HG02678 (cell line): ENCODE data around the gene ADAMTS16.

ENCODE experiments used
- ATAC-seq: cut with Tn5 transposase; IDR thresholded peaks from one replicate; pipeline ENCODE4 v1.9.1; 2021; ENCODE audit warnings: mild to moderate bottlenecking, moderate library complexity; ENCODE audit not compliant: unreplicated experiment

ADAMTS16 gene

DNA sequence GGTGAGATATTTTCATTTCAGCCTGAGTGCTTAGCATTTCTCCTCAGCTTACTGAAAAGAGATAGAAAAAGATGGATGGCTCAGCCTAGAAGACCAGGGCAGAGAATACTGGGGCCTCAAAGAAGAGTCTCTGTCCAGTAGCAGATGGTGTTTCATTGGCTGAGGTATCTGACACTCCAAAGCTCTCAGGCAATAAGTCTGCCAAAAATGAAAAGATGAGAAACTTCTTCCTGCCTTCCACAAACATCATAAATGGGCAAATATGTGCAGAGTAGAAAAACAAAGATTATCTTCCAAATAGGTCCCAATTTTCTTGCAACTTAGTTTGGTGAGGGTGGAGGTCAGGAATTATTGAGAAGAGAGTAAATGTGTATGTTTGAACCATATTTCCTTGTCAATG, 195.0 kb downstream of the ADAMTS16 start:
- ATAC-seq = no peak

DNA sequence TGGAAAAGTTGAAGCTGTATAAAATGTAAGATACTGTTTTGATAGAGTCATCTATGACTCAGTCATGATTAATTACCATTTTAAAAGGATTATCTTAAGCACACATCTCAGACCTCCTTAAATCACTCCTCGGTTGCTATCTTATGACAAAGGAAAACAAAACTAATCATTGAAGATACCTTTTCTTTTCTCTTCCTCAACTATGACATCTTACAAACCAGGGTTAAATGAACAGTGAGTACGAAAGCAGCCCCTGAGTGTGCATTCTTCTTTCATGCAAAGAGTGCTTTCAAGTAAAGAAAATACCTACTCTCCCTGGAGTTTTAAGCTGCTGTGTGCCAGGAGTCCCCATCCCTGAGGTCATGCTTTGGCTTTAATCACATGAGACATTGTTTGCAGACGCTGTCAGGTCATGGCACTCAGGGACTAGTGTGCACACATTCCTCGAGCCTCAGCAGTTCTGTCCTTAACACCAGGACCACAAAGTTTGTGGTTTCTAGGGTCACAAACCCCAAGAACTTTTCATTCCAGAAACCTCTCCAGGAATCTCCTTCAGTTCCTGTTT, 195.7 kb downstream of the ADAMTS16 start:
- no peak for ATAC-seq

DNA sequence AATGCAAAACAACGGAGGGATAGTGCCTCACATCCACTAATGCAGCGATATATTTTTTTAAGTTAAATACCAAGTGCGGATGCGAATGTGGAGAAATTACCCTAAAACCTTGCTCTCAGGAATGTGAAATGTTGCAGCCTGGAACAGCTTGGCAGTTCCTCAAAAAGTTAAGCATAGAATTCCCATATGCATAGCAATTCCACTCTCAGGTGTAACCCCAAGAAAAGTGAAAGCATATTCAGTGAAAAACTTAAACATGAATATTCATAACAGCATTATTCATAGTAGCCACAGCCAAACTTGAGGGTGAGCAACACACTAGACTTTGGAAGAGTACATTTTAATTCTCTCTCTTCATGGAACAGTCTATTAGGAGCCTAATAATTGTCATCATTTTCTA, 199.1 kb downstream of the ADAMTS16 start:
- no peak for ATAC-seq

DNA sequence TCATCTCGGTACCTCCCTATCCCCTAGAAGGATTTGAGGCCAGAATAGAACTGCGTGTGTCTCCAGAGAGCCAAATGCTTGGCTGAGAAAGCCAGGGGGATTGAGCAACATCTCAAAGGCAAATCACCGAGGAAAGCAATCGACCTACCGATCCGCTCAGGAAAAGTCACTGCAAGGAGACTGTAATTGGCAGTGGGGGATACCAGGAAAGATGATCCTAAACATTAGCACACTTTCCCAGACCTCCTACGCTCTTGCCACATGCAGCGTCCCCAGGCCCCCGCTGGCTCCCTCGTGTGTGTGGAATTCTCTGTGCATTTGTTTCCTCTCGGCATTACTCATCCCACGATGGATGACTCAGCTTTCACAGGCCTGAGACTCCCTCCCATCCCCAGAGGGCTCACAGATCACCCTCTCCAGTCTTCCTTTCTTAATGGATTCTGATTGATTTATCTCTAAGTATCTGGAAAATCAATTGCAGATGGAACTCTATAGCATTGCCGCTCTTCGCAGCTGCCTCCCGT, 200.1 kb downstream of the ADAMTS16 start:
- no peak for ATAC-seq

DNA sequence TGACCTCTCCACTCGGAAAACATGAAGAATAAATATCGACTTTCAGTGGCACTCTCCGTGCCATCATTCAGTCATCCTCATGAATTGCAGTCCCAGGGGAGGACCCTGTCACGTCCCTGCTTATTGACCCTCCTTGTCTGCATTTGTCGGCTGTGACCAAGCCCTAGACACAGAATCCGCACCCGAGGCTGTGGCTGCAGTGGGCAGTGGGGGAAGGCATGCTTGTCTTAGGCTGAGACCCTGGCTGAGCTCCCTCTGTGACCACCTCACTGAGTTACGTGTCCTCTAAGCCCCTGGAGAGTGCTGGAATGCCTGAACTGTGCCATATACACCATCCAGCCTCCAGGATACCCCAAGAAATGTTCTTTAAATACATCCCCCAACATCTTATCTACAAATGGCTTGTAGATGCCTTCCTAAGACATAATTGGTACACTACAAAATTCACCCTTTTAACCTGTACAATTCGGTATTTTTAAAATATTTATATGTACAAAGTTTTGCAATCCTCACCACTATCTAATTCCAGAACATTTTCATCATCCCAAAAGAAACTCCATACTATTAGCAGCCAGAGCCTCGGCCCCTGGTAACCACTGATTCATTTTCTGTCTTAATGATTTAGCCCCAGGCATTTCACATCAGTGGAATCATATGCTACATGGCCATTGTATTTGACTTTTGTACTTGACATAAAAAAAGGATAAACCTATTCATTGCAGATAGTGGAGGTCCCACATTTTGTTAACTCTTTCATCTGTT, 201.6 kb downstream of the ADAMTS16 start:
- no peak for ATAC-seq

DNA sequence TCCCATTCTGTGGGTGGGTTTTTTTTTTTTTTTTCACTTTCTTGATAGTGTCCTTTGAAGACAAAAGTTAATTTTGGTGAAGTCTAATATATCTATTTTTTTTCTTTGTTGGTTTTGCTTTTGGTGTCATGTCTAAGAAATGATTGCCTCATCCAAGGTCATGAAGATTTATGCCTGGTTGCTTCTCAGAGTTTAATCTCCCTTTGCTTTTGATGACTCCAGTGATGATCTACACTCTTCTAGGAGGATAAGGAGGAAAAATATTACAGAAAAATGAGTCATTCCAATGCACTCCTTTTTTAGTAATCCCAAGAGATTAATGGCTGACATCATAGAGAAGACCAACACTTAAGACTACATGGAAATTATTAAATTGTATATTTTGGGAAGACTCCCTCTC, 202.7 kb downstream of the ADAMTS16 start:
- ATAC-seq = no peak

DNA sequence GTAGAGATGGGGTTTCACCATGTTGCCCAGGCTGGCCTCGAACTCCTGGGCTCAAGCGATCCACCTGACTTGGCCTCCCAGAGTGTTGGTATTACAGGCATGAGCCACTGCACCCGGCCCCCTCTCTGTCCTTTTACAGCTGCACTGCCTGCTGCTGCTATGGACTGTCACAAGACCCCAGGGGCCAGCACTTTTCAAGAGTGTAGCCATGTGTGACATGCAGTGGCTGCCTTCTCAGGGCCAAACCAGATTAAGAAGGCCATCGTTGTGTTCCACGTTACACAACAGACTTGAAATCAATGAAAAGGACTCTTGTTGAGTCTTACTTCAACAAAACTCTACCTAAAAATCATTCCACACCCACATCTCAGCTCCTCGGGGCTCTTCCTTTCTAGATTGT, 203.4 kb downstream of the ADAMTS16 start:
- ATAC-seq = no peak

DNA sequence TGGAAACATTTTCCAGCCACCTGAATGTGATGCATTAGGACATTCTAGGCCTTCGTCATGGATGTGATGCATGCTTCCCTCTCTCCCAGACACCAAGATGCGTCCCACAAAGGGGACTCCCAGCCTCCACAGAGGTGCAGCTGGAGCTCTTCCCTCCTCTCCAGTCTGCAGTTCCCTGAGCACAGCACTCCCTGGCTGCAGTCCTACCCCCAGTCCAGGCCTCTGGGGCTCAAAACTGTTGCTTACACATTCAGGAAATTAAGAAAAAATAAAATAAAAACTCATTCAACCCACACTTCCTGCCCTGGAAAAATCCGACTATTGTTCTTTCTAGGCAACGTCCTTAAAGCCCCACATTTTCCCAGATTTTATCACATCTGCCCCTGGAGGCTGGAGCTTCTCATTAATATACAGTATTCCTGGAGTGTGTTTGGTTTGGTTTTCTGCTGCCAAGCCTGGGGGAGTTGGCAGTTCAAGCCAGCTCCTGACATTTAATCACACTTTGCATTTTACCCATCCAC, 204.0 kb downstream of the ADAMTS16 start:
- no peak for ATAC-seq

DNA sequence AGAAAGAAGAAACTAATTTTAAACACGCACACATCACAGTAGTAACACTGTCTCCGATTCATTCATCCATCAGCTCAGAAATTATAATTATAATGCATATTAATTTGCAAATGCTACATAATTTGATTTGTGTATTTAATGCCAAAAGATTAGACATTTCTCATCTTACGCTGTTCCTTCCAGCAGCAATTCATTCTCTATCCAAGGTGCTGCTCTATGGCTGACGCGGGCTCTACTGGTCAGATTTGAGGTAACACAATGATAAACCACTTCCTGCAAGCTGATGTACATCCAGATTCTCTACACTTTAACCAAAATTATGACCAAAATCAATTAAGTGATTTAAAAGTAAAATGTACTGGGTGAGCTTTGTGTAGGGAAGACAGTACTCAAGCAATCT, 204.5 kb downstream of the ADAMTS16 start:
- ATAC-seq = no peak

DNA sequence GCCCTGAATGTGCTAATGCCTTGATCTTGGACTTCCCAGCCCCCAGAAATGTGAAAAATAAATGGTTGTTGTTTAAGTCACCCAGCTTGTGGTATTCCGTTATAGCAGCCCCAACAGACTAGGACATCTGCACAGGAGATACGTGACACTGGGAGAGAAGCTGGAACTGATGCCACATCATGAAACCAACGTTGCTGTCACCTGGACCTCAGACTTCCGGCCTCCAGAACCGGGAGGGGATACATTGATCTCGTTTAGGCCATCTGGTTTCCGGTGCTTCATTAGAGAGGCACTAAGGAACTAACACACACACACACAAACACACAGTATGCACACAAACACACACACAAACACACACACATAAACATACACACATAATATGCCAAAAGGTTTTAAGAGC, 207.3 kb downstream of the ADAMTS16 start:
- no peak for ATAC-seq

DNA sequence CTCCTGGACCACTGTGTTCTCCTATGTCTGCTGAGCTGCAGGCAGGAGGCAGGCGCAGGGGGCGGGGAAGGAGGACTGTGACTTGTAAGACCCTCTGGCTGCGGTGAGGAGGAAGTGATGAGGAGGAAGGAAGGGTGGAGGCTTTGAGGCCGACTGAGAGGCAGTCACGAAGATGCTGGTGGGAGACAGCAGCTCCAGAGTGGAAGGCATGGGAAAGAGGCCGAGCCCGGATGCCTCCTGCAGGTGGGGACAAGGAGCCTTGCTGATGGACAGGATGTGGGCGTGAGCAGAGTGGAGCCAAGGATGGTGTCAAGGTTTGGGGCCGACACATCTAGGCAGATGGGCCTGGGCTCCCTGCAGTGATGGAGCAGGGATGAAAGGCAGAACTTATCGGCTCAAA, 208.0 kb downstream of the ADAMTS16 start:
- ATAC-seq = no peak

DNA sequence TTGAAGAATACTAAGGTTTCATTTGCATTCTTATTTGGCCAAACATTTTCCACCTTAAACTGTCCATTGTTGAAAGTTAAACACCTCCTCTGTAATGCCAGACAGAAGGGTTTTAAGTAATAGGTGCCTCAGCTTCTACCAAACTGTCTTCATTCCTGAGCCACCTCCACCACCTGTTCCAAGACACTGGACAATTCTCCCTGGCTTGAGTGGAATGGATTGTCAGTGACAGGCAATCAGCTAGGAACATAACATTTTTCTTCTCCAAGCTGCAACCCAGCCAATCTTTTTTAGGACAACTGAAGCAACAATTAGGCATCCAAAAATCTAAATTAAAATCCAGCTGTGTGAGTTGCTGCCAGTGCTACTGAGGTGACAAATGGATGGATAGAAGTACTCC, 208.4 kb downstream of the ADAMTS16 start:
- no peak for ATAC-seq

DNA sequence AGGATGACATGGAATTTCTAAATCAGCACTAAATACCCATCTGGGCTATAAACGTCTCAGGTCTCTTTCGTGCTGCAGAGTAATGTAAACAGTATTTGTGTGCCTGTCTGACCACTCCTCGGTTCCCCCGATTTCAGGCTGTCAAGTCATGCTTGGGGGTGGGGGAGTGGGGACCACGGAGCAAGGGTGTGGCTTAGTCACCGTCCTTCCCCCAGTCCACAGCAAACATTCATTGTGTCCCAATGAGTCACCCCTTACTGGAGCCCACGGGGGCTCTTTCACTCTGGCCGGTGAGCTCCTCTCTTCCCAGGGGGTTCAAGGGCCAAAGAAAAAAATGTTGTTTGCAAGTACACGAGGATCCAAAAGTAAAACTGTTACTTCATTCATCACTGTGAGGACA, 210.0 kb downstream of the ADAMTS16 start:
- ATAC-seq = no peak

DNA sequence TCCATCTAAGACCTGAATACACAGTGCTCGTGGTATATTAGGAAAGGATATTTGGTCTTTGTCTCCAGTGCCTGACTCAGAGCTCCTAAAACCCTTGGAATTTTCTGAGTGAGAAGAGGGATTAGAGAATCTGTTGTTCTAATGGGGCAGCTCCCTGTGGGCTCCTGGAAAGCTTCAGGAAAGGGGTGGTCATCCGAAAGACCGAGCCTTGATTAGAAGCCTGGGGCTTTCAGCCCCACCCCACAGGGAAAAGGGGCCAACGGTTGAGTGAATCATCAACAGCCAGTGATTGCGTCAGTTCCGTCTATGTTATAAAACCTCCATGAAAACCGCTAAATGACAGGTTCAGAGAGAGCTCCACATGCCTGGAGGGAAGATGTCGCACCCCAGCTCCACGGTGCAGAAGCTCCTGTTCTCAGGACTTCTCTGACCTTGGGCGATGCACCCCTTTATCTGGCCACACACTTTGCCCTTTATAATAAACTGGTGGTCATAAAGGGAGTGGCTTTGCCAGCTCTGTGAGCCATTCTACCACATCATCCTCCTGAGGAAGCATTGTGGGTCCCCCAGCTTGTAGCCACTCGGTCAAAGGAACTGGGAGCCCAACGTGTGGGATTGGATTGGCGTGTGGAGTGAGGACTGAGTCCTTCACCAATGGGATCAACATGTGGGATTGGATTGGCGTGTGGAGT, 211.3 kb downstream of the ADAMTS16 start:
- ATAC-seq = no peak

DNA sequence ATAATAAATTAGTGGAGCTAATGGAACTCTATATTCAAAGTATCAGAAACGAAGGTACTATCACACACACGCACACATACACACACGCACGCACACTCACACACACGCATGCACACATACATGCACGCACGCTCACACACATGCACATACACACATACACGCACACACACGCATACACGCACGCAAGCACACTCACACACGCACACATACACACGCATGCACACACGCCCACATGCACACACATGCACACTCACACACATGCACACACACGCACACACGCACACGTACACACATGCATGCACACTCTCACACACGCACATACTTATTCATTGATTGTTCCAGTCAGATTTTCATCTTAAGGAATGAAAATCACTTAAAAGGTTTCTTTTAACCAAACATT, 212.5 kb downstream of the ADAMTS16 start:
- ATAC-seq = no peak

DNA sequence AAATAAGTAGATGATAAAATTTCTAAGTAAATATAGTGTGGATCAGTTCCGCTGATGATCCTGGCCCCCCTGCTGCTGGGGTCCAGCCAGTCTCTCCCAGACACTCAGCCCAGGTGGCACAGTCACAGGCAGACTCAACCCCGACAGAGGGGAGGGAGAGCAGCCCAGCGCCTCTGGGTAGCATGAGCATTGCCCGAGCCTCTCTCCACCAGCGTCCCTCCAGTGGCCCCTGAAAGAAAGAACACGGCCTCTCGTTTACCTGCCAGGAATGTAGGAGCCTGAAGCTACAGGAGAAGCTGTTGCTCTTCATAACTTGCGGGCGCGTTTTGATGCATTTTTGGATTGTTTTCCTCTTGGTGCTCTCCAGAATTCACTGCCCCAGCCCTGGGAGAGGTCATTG, 213.6 kb downstream of the ADAMTS16 start:
- ATAC-seq = no peak

DNA sequence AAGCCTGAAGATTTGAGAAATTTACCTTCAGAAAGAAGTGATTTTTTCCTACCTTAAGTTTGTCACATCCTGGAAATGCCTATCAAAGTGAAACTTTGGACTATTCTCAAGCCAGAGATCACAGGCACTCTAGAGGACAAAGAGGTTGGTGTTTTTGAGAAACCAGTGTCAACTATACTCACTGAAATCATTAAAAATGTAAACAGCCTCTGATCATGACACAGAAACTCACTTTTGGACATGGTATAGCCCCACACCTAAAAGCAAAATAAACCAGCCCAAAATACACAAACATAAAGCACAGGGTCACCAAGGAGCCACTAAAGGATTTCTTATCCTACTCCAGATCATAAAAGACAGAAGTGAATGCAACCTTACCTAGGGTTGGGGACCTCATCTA, 216.6 kb downstream of the ADAMTS16 start:
- ATAC-seq = no peak

DNA sequence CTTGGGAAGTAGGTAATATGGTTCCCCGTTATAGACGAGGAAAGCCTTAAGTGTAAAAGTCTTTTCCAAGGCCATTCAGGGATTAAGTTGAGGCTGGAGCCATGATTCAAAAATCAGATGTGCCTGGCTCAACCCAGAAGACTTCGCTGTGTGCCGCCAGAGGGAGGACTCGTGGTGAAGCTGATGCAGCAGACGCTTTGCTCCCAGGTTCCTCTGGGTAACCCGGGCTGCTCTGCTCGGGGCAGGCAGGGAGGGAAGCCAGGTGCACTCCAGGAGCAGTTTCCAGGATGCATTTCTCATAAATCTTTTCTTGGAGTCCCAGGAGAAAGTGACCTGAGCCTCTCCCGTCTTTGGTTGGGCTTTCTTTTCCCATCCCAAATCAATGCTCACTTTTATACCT, 219.5 kb downstream of the ADAMTS16 start:
- no peak for ATAC-seq

DNA sequence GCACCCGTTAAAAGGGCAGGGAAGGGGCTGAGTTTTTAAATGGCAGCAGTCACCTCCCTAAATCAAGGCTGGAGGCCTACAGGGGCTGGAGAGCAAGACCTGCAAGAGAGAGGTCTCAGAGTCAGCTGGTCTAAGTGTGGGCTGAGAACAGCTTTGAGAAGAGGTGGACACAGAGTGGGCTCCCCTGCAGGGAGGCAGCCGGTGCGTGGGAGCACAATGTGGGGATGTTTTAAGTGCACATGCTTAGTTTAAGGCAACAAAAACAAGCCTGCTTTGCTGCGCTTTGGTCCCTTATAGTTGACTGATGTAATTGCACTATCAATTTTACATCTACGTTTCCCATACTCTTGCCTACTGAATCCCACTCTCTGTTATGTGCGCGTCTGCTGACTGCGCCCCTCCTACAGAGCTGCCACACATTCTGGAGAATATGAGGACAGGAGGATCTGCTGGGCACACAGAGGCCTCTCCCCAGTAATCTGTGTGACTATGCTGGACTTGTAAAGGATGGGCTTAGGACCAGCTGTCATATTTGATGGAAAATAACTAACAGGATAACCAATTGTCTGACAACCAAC, 220.3 kb downstream of the ADAMTS16 start:
- ATAC-seq = no peak

DNA sequence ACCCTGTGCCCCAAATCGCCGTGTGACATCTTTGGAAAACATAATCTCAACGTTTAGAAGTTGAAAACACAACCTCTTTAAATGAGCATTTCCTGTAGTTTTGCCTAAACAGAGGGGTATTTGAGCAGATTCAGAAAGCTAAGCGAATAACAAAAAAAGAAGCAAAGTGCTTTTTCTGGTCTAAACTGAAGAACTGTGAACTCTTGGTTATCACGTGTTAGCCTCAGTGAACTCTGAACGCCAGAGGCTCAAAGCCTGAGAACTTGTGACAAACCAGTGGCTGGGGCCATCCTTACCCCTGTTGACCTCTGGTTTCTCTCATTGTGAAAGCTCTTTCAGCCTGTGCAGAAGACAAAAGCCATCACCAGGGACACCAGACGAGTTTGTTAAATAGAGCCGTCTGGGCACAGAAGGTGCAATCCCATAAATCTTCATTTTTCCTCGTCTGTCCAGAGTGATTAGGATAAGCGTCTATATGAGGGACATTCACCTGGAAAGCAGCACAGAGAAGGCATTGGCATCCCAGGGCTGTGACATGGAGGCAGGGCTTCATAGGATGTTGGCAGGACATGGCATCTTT, 220.9 kb downstream of the ADAMTS16 start:
- no peak for ATAC-seq

DNA sequence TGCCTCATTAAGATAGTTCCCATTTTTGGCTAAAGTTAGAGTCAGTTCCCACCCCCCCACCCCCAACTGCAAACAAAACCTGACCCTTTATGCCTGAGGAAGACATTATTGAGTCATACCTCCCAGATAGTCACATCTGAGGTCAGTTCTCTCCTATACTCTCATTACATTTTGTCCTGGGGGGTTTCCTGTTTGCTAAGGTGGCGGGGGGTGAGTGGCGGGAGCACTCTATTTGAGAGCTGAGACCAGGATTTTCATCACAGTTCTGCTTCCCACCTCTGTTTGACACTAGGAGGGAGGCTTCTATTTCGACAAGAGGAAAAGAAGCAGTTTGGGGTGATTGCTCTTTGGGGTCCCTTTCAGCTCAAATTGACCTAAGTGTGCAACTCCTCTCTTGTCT, 222.9 kb downstream of the ADAMTS16 start:
- no peak for ATAC-seq
